K562 (cell line): ENCODE results near the gene GALNT9. TPM values are rescaled to one million over a fixed set of nuclear protein-coding genes. Genes with fewer than 3 reads are reported as not detected.

ENCODE experiments used
- ATAC-seq: fragments of 200-7000 bp; cut with Tn5 transposase; 3 replicates; pipeline ENCODE4 v1.9.1; 2020; ENCODE audit warnings: moderate library complexity
- BruUV-seq: library from RNA; stranded (reverse); fragments of 400-500 nt; replicated peaks from 2 replicates; lab custom pipeline; 2021; lab: Mats Ljungman, UMichigan
- CTCF ChIA-PET: fragments of 300-600 bp; formaldehyde crosslinking; extraction: SDS; loops from one replicate; lab custom pipeline; 2021; ENCODE audit warnings: low intra/inter-chr PET ratio; lab: Yijun Ruan, JAX
- POLR2A ChIA-PET: fragments of 300-600, 350-650 bp; sonication (Branson Sonifier 250); formaldehyde crosslinking; extraction: SDS; loops from one replicate; lab custom pipeline; 2021; ENCODE audit warnings: antibody characterized with exemption, inconsistent platforms; lab: Yijun Ruan, JAX
- DNase-seq, 4 experiments: peaks; one replicate each; pipeline versions ENCODE4 v3.0.0 to v3.0.0-alpha.2; 2011 to 2018; ENCODE audit warnings: low spot score in 3 of 4, mixed read lengths in 3 of 4; ENCODE audit errors: extremely low read depth in 1 of 4
- FAIRE-seq: peaks from 2 replicates; lab custom pipeline; 2011; peaks lifted over from hg19 to GRCh38; lab: Jason Lieb, UNC
- H2AFZ ChIP-seq: 2 replicates; pipeline ENCODE4 v1.6.0; 2011; ENCODE audit warnings: low read depth, low read length, control low read depth, inconsistent platforms
- H3K27ac ChIP-seq: fragments of 200-600 bp; 3 replicates; pipeline ENCODE4 v1.8.0; 2011; ENCODE audit warnings: low read depth, mild to moderate bottlenecking, control low read depth, inconsistent platforms, low read length, moderate library complexity, mixed read lengths; ENCODE audit errors: extremely low read depth
- H3K27me3 ChIP-seq, 2 experiments: fragments of 300-600 bp in 1 of 2; 2 replicates in 1 of 2; 3 replicates in 1 of 2; pipeline versions ENCODE4 v1.6.0 to v1.8.0; 2011; ENCODE audit warnings: inconsistent platforms in 2 of 2, low read length in 2 of 2, mild to moderate bottlenecking in 1 of 2, mixed read lengths in 1 of 2, moderate library complexity in 1 of 2; ENCODE audit not compliant: control insufficient read depth in 2 of 2, insufficient read depth in 2 of 2
- H3K36me3 ChIP-seq: fragments of 300-600 bp; 3 replicates; pipeline ENCODE4 v1.8.0; 2011; ENCODE audit warnings: mild to moderate bottlenecking, low read length, inconsistent platforms; ENCODE audit not compliant: control insufficient read depth, insufficient read depth
- H3K4me1 ChIP-seq, 2 experiments: fragments of 200-600 bp in 1 of 2; replicated peaks in 1 of 2; 2 replicates in 1 of 2; 3 replicates in 1 of 2; pipeline versions ENCODE4 v1.5.1 to v1.8.0; 2011; ENCODE audit warnings: inconsistent platforms in 2 of 2, low read length in 2 of 2, mild to moderate bottlenecking in 1 of 2, mixed read lengths in 1 of 2, moderate library complexity in 1 of 2; ENCODE audit not compliant: control insufficient read depth in 2 of 2, insufficient read depth in 2 of 2
- H3K4me2 ChIP-seq: 2 replicates; pipeline ENCODE4 v1.6.1; 2011; ENCODE audit warnings: low read length, control low read depth, inconsistent platforms, mixed read lengths; ENCODE audit not compliant: insufficient read depth
- H3K4me3 ChIP-seq: fragments of 200-600 bp; sonication (generic), shearing (Covaris generic); 2 replicates; pipeline ENCODE4 v1.5.1; 2016; ENCODE audit warnings: control low read depth, inconsistent platforms
- H3K79me2 ChIP-seq: fragments of 200-600 bp; 3 replicates; pipeline ENCODE4 v1.8.0; 2011; ENCODE audit warnings: low read length, inconsistent platforms; ENCODE audit not compliant: control insufficient read depth, insufficient read depth
- H3K9ac ChIP-seq, 2 experiments: 2 replicates each; pipeline versions ENCODE4 v1.6.0 to v1.6.1; 2011; ENCODE audit warnings: low read depth in 2 of 2, low read length in 2 of 2, control low read depth in 1 of 2, inconsistent platforms in 1 of 2, mild to moderate bottlenecking in 1 of 2, mixed read lengths in 1 of 2; ENCODE audit not compliant: insufficient read depth in 1 of 2
- H3K9me1 ChIP-seq: one replicate; pipeline ENCODE4 v1.6.0; 2011; ENCODE audit warnings: inconsistent platforms, mild to moderate bottlenecking, low read length, moderate library complexity; ENCODE audit not compliant: control insufficient read depth, insufficient read depth
- H3K9me3 ChIP-seq: replicated peaks from 2 replicates; pipeline ENCODE4 v1.5.1; 2011; ENCODE audit warnings: low read depth, low read length, inconsistent platforms; ENCODE audit not compliant: control insufficient read depth, insufficient read depth
- H4K20me1 ChIP-seq: replicated peaks from 2 replicates; pipeline ENCODE4 v1.6.1; 2011; ENCODE audit warnings: low read length, inconsistent platforms, mixed read lengths; ENCODE audit not compliant: control insufficient read depth, insufficient read depth
- CSDE1 ChIP-seq, 2 experiments: fragments of 450-650 bp; IDR thresholded peaks; 2 replicates each; pipeline ENCODE4 v1.6.1; 2016; ENCODE audit warnings: mild to moderate bottlenecking in 1 of 2
- KLF16 ChIP-seq: IDR thresholded peaks from 2 replicates; pipeline ENCODE4 v1.6.1; 2016; ENCODE audit warnings: antibody characterized with exemption
- MAFK ChIP-seq: IDR thresholded peaks from 2 replicates; pipeline ENCODE4 v1.6.1; 2011; ENCODE audit warnings: low read length, improper control_type of control experiment
- MEF2A ChIP-seq: IDR thresholded peaks from 2 replicates; pipeline ENCODE4 v1.6.1; 2011; ENCODE audit warnings: low read depth, mild to moderate bottlenecking, low read length, moderate library complexity; ENCODE audit not compliant: control insufficient read depth
- NFIX ChIP-seq: fragments of 250-450 bp; sonication (Bioruptor Pico); IDR thresholded peaks from 2 replicates; pipeline ENCODE4 v1.4.0; 2020; ENCODE audit warnings: low read depth, mild to moderate bottlenecking, moderate library complexity
- TCF7L2 ChIP-seq: fragments of 150-350 bp; IDR thresholded peaks from 2 replicates; pipeline ENCODE4 v1.6.1; 2016; ENCODE audit warnings: low read depth, mild to moderate bottlenecking, low read length, moderate library complexity
- XRCC5 ChIP-seq: fragments of 200-400 bp; formaldehyde crosslinking; IDR thresholded peaks from 2 replicates; pipeline ENCODE4 v1.6.1; 2017; ENCODE audit warnings: low read depth, mild to moderate bottlenecking, low read length
- ZBED1 ChIP-seq: IDR thresholded peaks from 2 replicates; pipeline ENCODE4 v1.6.1; 2014
- ZNF41 ChIP-seq: fragments of 250-450 bp; sonication (Bioruptor Pico); conservative IDR thresholded peaks from 2 replicates; pipeline ENCODE4 v1.4.0; 2020; ENCODE audit warnings: mild to moderate bottlenecking
- ZNF436 ChIP-seq: fragments of 250-450, 450-650 bp; sonication (Bioruptor Pico); formaldehyde crosslinking; IDR thresholded peaks from 2 replicates; pipeline ENCODE4 v1.7.0; 2020; ENCODE audit warnings: mild to moderate bottlenecking
- WGBS: fragments of 100-300 bp; shearing (Covaris generic); methylation state at CpG from one replicate; pipeline ENCODE4 v1.1.6; 2016; ENCODE audit warnings: low coverage, mixed read lengths; ENCODE audit not compliant: insufficient coverage; ENCODE audit errors: missing lambda C conversion rate; 5-methylcytosine and 5-hydroxymethylcytosine counted together
- in situ Hi-C: fragments of 300-500 bp; cut with MboI; formaldehyde crosslinking; loops from 4 replicates; pipeline ENCODE4 v1.15.0; 2018; ENCODE audit warnings: inconsistent platforms, mixed read lengths
- intact Hi-C: fragments of 100-400 bp; cut with micrococcal nuclease; formaldehyde crosslinking; loops from 2 replicates; pipeline ENCODE4 v1.14.2; 2022
- polyA plus RNA-seq, 8 experiments: library from polyadenylated mRNA; depleted of rRNA in 4 of 8; stranded (reverse) in 5 of 8; unstranded in 3 of 8; fragments of >200 nt; fragmentation: Nextera tagmentation in 2 of 8; fragmentation: Illumina TruSeq in 1 of 8; extraction: Ambion mirVana in 2 of 8; extraction: Trizol in 1 of 8; gene quantifications; 2 replicates each; pipeline versions ENCODE4 v1.2.1 to v1.2.3, GENCODE V29; 2011 to 2014; ENCODE audit warnings: inconsistent platforms in 1 of 8, missing spikeins in 1 of 8
- total RNA-seq, 7 experiments: library from RNA; depleted of rRNA in 6 of 7; stranded (reverse); fragments of >200 nt in 6 of 7; fragmentation: Illumina TruSeq in 2 of 7; extraction: Trizol in 2 of 7; gene quantifications; 2 replicates each; pipeline versions ENCODE4 v1.2.1 to v1.2.3, GENCODE V29; 2011 to 2021; ENCODE audit warnings: low replicate concordance in 1 of 7
- TF ChIP-seq, protein P1 (sequence below): fragments of 250-450 bp; sonication (Bioruptor Pico); IDR thresholded peaks from 2 replicates; pipeline ENCODE4 v1.5.0; 2021
- TF ChIP-seq, protein P2 (sequence below): fragments of 450-650 bp; conservative IDR thresholded peaks from 2 replicates; pipeline ENCODE4 v1.6.1; 2016; ENCODE audit warnings: missing genetic modification characterization, low read depth, mild to moderate bottlenecking, missing compliant biosample characterization, moderate library complexity

Gene GALNT9
- total and polyA plus RNA-seq, 9 of the 15 experiments (the other 6 are each of a cell fraction or from before 2014, with no cell fraction given): not detected

GRCh38 chr12:132291402-132292175, 37.8 kb downstream of the GALNT9 start:
- Histone ChIP-seq H3K27ac (no peak overlapping the region), H4K20me1 (no peaks in the 10 kb centered on the region), H3K36me3 (no peaks in the 10 kb centered on the region), H3K27me3 (peaks cover 15 to 66% of the 10 kb centered on the region in 2 experiments; a peak in 4 of 5 replicates), H3K9me3 (no peaks in the 10 kb centered on the region; the same call in 1 of the 2 replicates), H3K4me1 (peaks cover 0 to 6% of the 10 kb centered on the region in 2 experiments; a peak in 1 of 5 replicates), H2AFZ (no peak overlapping the region), H3K79me2 (no peaks in the 10 kb centered on the region), H3K4me3 (no peak overlapping the region), H3K9ac (no peak overlapping the region), H3K4me2 (no peak overlapping the region), H3K9me1 (no peaks in the 10 kb centered on the region)
- CTCF ChIA-PET: no interaction called here
- in situ Hi-C loops: no loop called here
- 17% methylated on average over 24 of the region's 30 CpGs for WGBS
- no TSS peak for BruUV-seq
- POLR2A ChIA-PET: no interaction called here
- TF ChIP-seq, protein P1, sequence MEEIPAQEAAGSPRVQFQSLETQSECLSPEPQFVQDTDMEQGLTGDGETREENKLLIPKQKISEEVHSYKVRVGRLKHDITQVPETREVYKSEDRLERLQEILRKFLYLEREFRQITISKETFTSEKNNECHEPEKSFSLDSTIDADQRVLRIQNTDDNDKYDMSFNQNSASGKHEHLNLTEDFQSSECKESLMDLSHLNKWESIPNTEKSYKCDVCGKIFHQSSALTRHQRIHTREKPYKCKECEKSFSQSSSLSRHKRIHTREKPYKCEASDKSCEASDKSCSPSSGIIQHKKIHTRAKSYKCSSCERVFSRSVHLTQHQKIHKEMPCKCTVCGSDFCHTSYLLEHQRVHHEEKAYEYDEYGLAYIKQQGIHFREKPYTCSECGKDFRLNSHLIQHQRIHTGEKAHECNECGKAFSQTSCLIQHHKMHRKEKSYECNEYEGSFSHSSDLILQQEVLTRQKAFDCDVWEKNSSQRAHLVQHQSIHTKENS (CRISPR knock-in tag): no peak
- no peak for TF ChIP-seq XRCC5
- no peak for TF ChIP-seq NFIX (CRISPR knock-in tag)
- no peak for TF ChIP-seq MAFK
- TF ChIP-seq CSDE1 (IDR thresholded peaks at IDR 0.05): no peak
- no peak for TF ChIP-seq ZNF41 (CRISPR knock-in tag)
- no peak for TF ChIP-seq KLF16
- TF ChIP-seq ZNF436: no peak
- TF ChIP-seq, protein P2, sequence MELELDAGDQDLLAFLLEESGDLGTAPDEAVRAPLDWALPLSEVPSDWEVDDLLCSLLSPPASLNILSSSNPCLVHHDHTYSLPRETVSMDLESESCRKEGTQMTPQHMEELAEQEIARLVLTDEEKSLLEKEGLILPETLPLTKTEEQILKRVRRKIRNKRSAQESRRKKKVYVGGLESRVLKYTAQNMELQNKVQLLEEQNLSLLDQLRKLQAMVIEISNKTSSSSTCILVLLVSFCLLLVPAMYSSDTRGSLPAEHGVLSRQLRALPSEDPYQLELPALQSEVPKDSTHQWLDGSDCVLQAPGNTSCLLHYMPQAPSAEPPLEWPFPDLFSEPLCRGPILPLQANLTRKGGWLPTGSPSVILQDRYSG: no peak
- TF ChIP-seq ZBED1: no peak
- no peak for TF ChIP-seq TCF7L2
- TF ChIP-seq MEF2A: no peak
- ATAC-seq: no peak
- FAIRE-seq: no peak
- intact Hi-C loops: no loop called here
- DNase-seq: no peak
